Keratinocyte (primary cell): ENCODE results near the gene TTC1. TPM values are rescaled to one million over a fixed set of nuclear protein-coding genes. Genes with fewer than 3 reads are reported as not detected.
A peak's percentile ranks its signal among the peaks of the same experiment; 100 is the strongest.
"Not testable (repeated sequence)": the region's sequence is repeated elsewhere in the genome, so short reads cannot be mapped to it uniquely, and the experiment has no call there.

Experiments used
- DNase-seq: peaks from one replicate; pipeline ENCODE4 v3.0.0-alpha.2; 2011; ENCODE audit warnings: low read depth, missing footprints, low spot score
- FAIRE-seq: peaks from 2 replicates; lab custom pipeline; 2011; peaks lifted over from hg19 to GRCh38; lab: Jason Lieb, UNC
- H2AFZ ChIP-seq: 2 replicates; pipeline ENCODE4 v1.6.0; 2012; ENCODE audit warnings: low read length, control low read depth, inconsistent platforms; ENCODE audit not compliant: control insufficient read depth
- H3K27ac ChIP-seq: 2 replicates; pipeline ENCODE4 v1.5.1; 2011; ENCODE audit warnings: low read length; ENCODE audit not compliant: control insufficient read depth, insufficient read depth
- H3K27me3 ChIP-seq: 3 replicates; pipeline ENCODE4 v1.6.0; 2011; ENCODE audit warnings: low read length; ENCODE audit not compliant: control insufficient read depth, insufficient read depth; ENCODE audit errors: extremely low read depth
- H3K36me3 ChIP-seq, 2 experiments: 2 replicates in 1 of 2; 3 replicates in 1 of 2; pipeline ENCODE4 v1.5.1; 2011; ENCODE audit warnings: low read length in 2 of 2, mild to moderate bottlenecking in 1 of 2; ENCODE audit not compliant: control insufficient read depth in 2 of 2, insufficient read depth in 2 of 2; ENCODE audit errors: extremely low read depth in 1 of 2
- H3K4me1 ChIP-seq: 3 replicates; pipeline ENCODE4 v1.5.1; 2011; ENCODE audit warnings: low read length; ENCODE audit not compliant: control insufficient read depth, insufficient read depth; ENCODE audit errors: extremely low read depth
- H3K4me2 ChIP-seq: 3 replicates; pipeline ENCODE4 v1.6.0; 2011; ENCODE audit warnings: low read depth, low read length; ENCODE audit not compliant: control insufficient read depth, insufficient read depth; ENCODE audit errors: extremely low read depth
- H3K4me3 ChIP-seq, 3 experiments: fragments of 200-600 bp in 1 of 3; sonication (generic) in 1 of 3; 2 replicates in 2 of 3; 3 replicates in 1 of 3; pipeline ENCODE4 v1.5.1; 2011 to 2016; ENCODE audit warnings: low read length in 3 of 3, mild to moderate bottlenecking in 3 of 3, control low read depth in 2 of 3, inconsistent platforms in 1 of 3, low read depth in 1 of 3, mixed read lengths in 1 of 3, mixed run types in 1 of 3, moderate library complexity in 1 of 3; ENCODE audit not compliant: control insufficient read depth in 2 of 3, insufficient read depth in 2 of 3; ENCODE audit errors: extremely low read depth in 1 of 3
- H3K79me2 ChIP-seq: 2 replicates; pipeline ENCODE4 v1.6.0; 2012; ENCODE audit warnings: low read length; ENCODE audit not compliant: control insufficient read depth, insufficient read depth
- H3K9ac ChIP-seq: 3 replicates; pipeline ENCODE4 v1.6.0; 2011; ENCODE audit warnings: low read length; ENCODE audit not compliant: control insufficient read depth, insufficient read depth; ENCODE audit errors: extremely low read depth
- H3K9me1 ChIP-seq: 3 replicates; pipeline ENCODE4 v1.6.0; 2011; ENCODE audit warnings: low read length; ENCODE audit not compliant: control insufficient read depth, insufficient read depth; ENCODE audit errors: extremely low read depth
- H3K9me3 ChIP-seq: 2 replicates; pipeline ENCODE4 v1.5.1; 2012; ENCODE audit warnings: low read depth, low read length; ENCODE audit not compliant: control insufficient read depth
- H4K20me1 ChIP-seq: 3 replicates; pipeline ENCODE4 v1.6.0; 2011; ENCODE audit warnings: low read length; ENCODE audit not compliant: control insufficient read depth, insufficient read depth; ENCODE audit errors: extremely low read depth
- CTCF ChIP-seq, 3 experiments: IDR thresholded peaks in 1 of 3; conservative IDR thresholded peaks in 1 of 3; optimal IDR thresholded peaks in 1 of 3; 2 replicates in 2 of 3; 3 replicates in 1 of 3; pipeline versions ENCODE3 to v1.5.1; 2011; ENCODE audit warnings: low read length in 3 of 3, mild to moderate bottlenecking in 3 of 3, moderate library complexity in 2 of 3, control low read depth in 1 of 3, inconsistent platforms in 1 of 3; ENCODE audit not compliant: insufficient read depth in 2 of 3; ENCODE audit errors: extremely low read depth in 1 of 3
- EZH2 ChIP-seq: IDR thresholded peaks from one replicate; pipeline ENCODE4 v1.6.1; 2012; ENCODE audit warnings: inconsistent platforms, mild to moderate bottlenecking, low read length, moderate library complexity
- dilution Hi-C: fragments of 300-500 bp; cut with MboI; formaldehyde crosslinking; loops from one replicate; pipeline ENCODE4 v1.7.0; 2020; ENCODE audit warnings: low sequenced_read_pairs; ENCODE audit not compliant: extremely low pct_ligation_motif_present
- polyA plus RNA-seq, 5 experiments: library from polyadenylated mRNA; depleted of rRNA in 3 of 5; stranded (reverse) in 3 of 5; stranded (forward) in 1 of 5; unstranded in 1 of 5; fragments of >200 nt; gene quantifications; 1 replicate in 1 of 5; 2 replicates in 3 of 5; 3 replicates in 1 of 5; pipeline versions ENCODE4 v1.2.1 to v1.2.3, GENCODE V29; 2011 to 2012; ENCODE audit warnings: missing spikeins in 2 of 5, low read depth in 1 of 5, low replicate concordance in 1 of 5

Gene TTC1
- polyA plus RNA-seq, 1 donor (not counting 4 experiments of a cell fraction or from before 2014, with no cell fraction given) = 51.7 TPM

- H3K27me3 ChIP-seq = no peaks in the 10 kb centered on the region
- no peak overlapping the region for H3K4me3 ChIP-seq
- H3K79me2 ChIP-seq = peaks cover 34% of the 10 kb centered on the region
- peaks cover 15% of the 10 kb centered on the region for H3K4me1 ChIP-seq
- DNase-seq (no peak), FAIRE-seq (no peak)
- dilution Hi-C loops = no loop called here
- no peaks in the 10 kb centered on the region for H3K9me3 ChIP-seq
- no peaks in the 10 kb centered on the region for H4K20me1 ChIP-seq
- H3K36me3 ChIP-seq = peaks cover 2 to 3% of the 10 kb centered on the region in 2 experiments
- no peak for TF ChIP-seq CTCF (optimal IDR thresholded peaks at IDR 0.05 in 1 of 3, IDR thresholded peaks at IDR 0.05 in 1 of 3, conservative IDR thresholded peaks at IDR 0.05 in 1 of 3; ENCODE audit: extremely low read depth in 1 of 3, insufficient read depth in 2 of 3, low read length in 3 of 3)
- no peak for TF ChIP-seq EZH2
- H3K9me1 ChIP-seq = no peaks in the 10 kb centered on the region
- H3K27ac ChIP-seq = no peak overlapping the region
- no peak overlapping the region for H3K9ac ChIP-seq
- H2AFZ ChIP-seq = no peak overlapping the region
- no peak overlapping the region for H3K4me2 ChIP-seq
Measured at GRCh38 chr5:160007514-160007913, 1.4 kb upstream of the TTC1 start.

GRCh38 chr5:160008529-160008876, 436 bp upstream of the TTC1 start:
- Histone ChIP-seq H3K4me1 (peaks cover 15% of the 10 kb centered on the region), H2AFZ (peak overlapping the region; percentile 75), H3K79me2 (peaks cover 36% of the 10 kb centered on the region)
- H3K4me3 ChIP-seq, H3K27ac ChIP-seq, H3K4me2 ChIP-seq, dilution Hi-C loops, DNase-seq, H4K20me1 ChIP-seq, H3K9me1 ChIP-seq, FAIRE-seq, H3K9ac ChIP-seq, H3K9me3 ChIP-seq, H3K27me3 ChIP-seq, H3K36me3 ChIP-seq: not testable (repeated sequence)

- Histone ChIP-seq H2AFZ (no peak overlapping the region), H4K20me1 (no peaks in the 10 kb centered on the region)
- no peak for TF ChIP-seq CTCF (optimal IDR thresholded peaks at IDR 0.05 in 1 of 3, IDR thresholded peaks at IDR 0.05 in 1 of 3, conservative IDR thresholded peaks at IDR 0.05 in 1 of 3; ENCODE audit: extremely low read depth in 1 of 3, insufficient read depth in 2 of 3, low read length in 3 of 3)
- TF ChIP-seq EZH2 = no peak
Measured at GRCh38 chr5:160009591-160009989, 651 bp downstream of the TTC1 start.

More at GRCh38 chr5:160009591-160009989, 651 bp downstream of the TTC1 start:
- H3K79me2 ChIP-seq = peaks cover 38% of the 10 kb centered on the region
- dilution Hi-C loops = no loop called here
- peaks cover 15% of the 10 kb centered on the region for H3K4me1 ChIP-seq
- H3K9ac ChIP-seq = peak overlapping the region; percentile 79
- H3K4me3 ChIP-seq = peak overlapping the region; percentile 68 to 79 (median 77)
- DNase-seq (no peak), FAIRE-seq (no peak)
- H3K9me1 ChIP-seq = no peaks in the 10 kb centered on the region
- peak overlapping the region; percentile 96 for H3K4me2 ChIP-seq
- H3K27ac ChIP-seq = peak overlapping the region; percentile 83
- no peaks in the 10 kb centered on the region for H3K9me3 ChIP-seq
- H3K36me3 ChIP-seq = peaks cover 3 to 4% of the 10 kb centered on the region in 2 experiments
- no peaks in the 10 kb centered on the region for H3K27me3 ChIP-seq
